GM12878 (cell line): Measurements from ENCODE around the gene COL4A2.

Source experiments
- ATF2 ChIP-seq: IDR thresholded peaks from 2 replicates; pipeline ENCODE4 v1.6.1; 2012; ENCODE audit warnings: low read length, inconsistent platforms
- NFIC ChIP-seq: IDR thresholded peaks from 2 replicates; pipeline ENCODE4 v1.6.1; 2012; ENCODE audit warnings: low read depth, mild to moderate bottlenecking, inconsistent platforms, low read length, moderate library complexity
- PAX5 ChIP-seq: IDR thresholded peaks from 2 replicates; pipeline ENCODE4 v1.6.1; 2011; ENCODE audit warnings: low read depth, low read length, borderline replicate concordance
- POLR2A ChIP-seq: IDR thresholded peaks from 2 replicates; pipeline ENCODE4 v1.6.1; 2011; ENCODE audit warnings: low read depth, mild to moderate bottlenecking, low read length
- POLR2AphosphoS5 ChIP-seq: IDR thresholded peaks from 2 replicates; pipeline ENCODE4 v1.6.1; 2011; ENCODE audit warnings: mild to moderate bottlenecking, low read length, inconsistent platforms
- RAD21 ChIP-seq: IDR thresholded peaks from 2 replicates; pipeline ENCODE4 v1.6.1; 2011; ENCODE audit warnings: mild to moderate bottlenecking, low read depth, low read length, moderate library complexity; ENCODE audit not compliant: insufficient read depth
- RAD51 ChIP-seq: fragments of 450-650 bp; IDR thresholded peaks from 2 replicates; pipeline ENCODE4 v1.6.1; 2016; ENCODE audit warnings: moderate library complexity, mild to moderate bottlenecking, inconsistent platforms
- RB1 ChIP-seq: fragments of 450-650 bp; formaldehyde crosslinking; IDR thresholded peaks from 2 replicates; pipeline ENCODE4 v1.6.1; 2017; ENCODE audit warnings: mild to moderate bottlenecking, borderline replicate concordance
- TARDBP ChIP-seq: IDR thresholded peaks from 2 replicates; pipeline ENCODE4 v1.6.1; 2016; ENCODE audit warnings: borderline replicate concordance
- ZNF274 ChIP-seq: IDR thresholded peaks from one replicate; pipeline ENCODE4 v1.8.0; 2011; ENCODE audit not compliant: insufficient read length, insufficient read depth
- TF ChIP-seq, protein P1 (sequence below): fragments of 450-650 bp; IDR thresholded peaks from 2 replicates; pipeline ENCODE4 v1.6.1; 2016; ENCODE audit warnings: mild to moderate bottlenecking
- TF ChIP-seq, protein P2 (sequence below): IDR thresholded peaks from 2 replicates; pipeline ENCODE4 v1.6.1; 2011; ENCODE audit warnings: low read depth, low read length, improper control_type of control experiment, borderline replicate concordance

DNA sequence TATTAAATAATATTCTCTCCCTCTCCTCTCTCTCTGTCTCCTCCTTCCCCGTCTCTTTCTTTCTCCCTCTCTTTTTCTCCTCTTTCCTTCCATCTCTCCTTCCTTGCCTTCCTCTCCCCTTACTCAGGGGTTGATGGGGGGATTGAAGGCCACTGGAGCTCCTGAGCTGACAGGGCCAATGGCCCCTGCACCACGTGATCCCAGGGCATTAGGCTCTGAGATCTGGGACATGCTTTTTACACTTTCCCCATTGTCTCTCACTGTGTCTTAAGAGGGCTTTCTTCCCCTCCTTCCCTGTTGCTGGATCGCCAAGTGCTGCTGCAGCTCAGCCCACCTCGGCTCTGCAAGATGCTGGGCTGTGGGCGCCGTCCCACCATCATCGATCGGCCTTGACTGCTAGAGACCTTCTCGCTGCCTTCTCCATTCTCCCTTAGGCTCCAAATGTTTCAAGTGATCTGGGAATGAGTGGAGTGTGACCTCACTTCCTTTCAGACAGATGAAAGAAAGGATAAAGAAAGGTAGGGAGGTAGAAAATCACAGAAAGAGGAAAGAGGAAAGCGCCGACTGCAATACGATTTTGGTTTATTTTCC is 42.3 kb upstream of the COL4A2 start:
- no peak for TF ChIP-seq RAD51
- no peak for TF ChIP-seq TARDBP
- no peak for TF ChIP-seq POLR2AphosphoS5
- TF ChIP-seq ZNF274 = no peak
- TF ChIP-seq NFIC = no peak
- TF ChIP-seq, protein P1, sequence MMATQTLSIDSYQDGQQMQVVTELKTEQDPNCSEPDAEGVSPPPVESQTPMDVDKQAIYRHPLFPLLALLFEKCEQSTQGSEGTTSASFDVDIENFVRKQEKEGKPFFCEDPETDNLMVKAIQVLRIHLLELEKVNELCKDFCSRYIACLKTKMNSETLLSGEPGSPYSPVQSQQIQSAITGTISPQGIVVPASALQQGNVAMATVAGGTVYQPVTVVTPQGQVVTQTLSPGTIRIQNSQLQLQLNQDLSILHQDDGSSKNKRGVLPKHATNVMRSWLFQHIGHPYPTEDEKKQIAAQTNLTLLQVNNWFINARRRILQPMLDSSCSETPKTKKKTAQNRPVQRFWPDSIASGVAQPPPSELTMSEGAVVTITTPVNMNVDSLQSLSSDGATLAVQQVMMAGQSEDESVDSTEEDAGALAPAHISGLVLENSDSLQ = no peak
- TF ChIP-seq RAD21 = no peak
- TF ChIP-seq, protein P2, sequence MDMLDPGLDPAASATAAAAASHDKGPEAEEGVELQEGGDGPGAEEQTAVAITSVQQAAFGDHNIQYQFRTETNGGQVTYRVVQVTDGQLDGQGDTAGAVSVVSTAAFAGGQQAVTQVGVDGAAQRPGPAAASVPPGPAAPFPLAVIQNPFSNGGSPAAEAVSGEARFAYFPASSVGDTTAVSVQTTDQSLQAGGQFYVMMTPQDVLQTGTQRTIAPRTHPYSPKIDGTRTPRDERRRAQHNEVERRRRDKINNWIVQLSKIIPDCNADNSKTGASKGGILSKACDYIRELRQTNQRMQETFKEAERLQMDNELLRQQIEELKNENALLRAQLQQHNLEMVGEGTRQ = no peak
- no peak for TF ChIP-seq ATF2
- no peak for TF ChIP-seq PAX5
- no peak for TF ChIP-seq RB1
- TF ChIP-seq POLR2A = no peak
